ENCODE data around the gene MLNR.

MLNR gene

GRCh38 chr13:49258089-49258796 lies 38.1 kb downstream of the MLNR start:
- no peak for DNase-seq (ENCODE audit: low read depth, low spot score)
- H3K4me3 ChIP-seq (ENCODE audit: low read length): no peak overlapping the region

GRCh38 chr13:49259586-49259985 lies 39.4 kb downstream of the MLNR start:
- H3K4me3 ChIP-seq (ENCODE audit: low read length): no peak overlapping the region
- no peak for DNase-seq (ENCODE audit: low read depth, low spot score)

GRCh38 chr13:49262634-49263033 lies 42.5 kb downstream of the MLNR start:
- H3K4me3 ChIP-seq (ENCODE audit: low read length): no peak overlapping the region
- no peak for DNase-seq (ENCODE audit: low read depth, low spot score)

- DNase-seq (ENCODE audit: low read depth, low spot score): no peak
Measured at GRCh38 chr13:49265822-49266221, 45.7 kb downstream of the MLNR start.

DNA sequence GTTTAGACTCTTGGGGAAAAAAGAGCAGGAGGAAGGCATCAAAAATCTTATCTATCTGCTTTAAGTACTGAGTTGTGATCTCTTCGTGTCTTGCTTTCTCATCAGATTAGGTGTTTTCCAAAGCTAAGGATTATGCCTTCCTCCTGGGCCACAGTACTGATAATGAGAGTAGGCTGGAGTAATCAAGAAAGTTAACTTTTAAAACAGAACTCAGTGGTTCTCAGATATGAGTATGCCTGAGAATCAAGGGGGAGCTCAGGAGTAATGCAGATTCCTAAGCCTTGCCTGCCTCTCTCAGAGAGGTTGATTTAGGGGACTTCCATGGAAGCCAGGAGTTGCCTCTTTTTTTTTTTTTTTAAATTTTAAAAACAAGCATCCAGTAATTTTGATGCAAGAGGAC lies 51.1 kb downstream of the MLNR start:
- no peak overlapping the region for H3K4me3 ChIP-seq (ENCODE audit: low read length)
- DNase-seq (ENCODE audit: low read depth, low spot score): no peak

More at GRCh38 chr13:49265822-49266221, 45.7 kb downstream of the MLNR start:
- no peak overlapping the region for H3K4me3 ChIP-seq (ENCODE audit: low read length)

All from Jurkat, Clone E6-1 (cell line).